Coronary artery (tissue), 2 donors: ENCODE data around the gene FYN.

Experiments used
- DNase-seq: peaks from one replicate; pipeline ENCODE4 v3.0.0-alpha.2; 2017; ENCODE audit warnings: low spot score
- H3K27ac ChIP-seq, 2 donors: fragments of 200-600 bp; sonication (generic); one replicate each; pipeline ENCODE4 v1.5.1; 2016 to 2019
- H3K4me3 ChIP-seq: fragments of 200-600 bp; sonication (generic); 2 replicates; pipeline ENCODE4 v1.5.1; 2016; ENCODE audit warnings: mild to moderate bottlenecking, moderate library complexity
- CTCF ChIP-seq: fragments of 200-600 bp; sonication (generic); IDR thresholded peaks from one replicate; pipeline ENCODE4 v1.5.1; 2019; ENCODE audit warnings: antibody characterized with exemption

FYN gene

GRCh38 chr6:111810294-111811131, 62.7 kb downstream of the FYN start:
- no peak for DNase-seq
- no peak overlapping the region for H3K27ac ChIP-seq
- no peak for TF ChIP-seq CTCF
- no peak overlapping the region for H3K4me3 ChIP-seq

- Histone ChIP-seq H3K27ac (no peak overlapping the region), H3K4me3 (no peak overlapping the region)
- no peak for DNase-seq
- no peak for TF ChIP-seq CTCF
These were observed 63.5 kb downstream of the FYN start for GRCh38 chr6:111809766-111810165.

- no peak for DNase-seq
- no peak overlapping the region for H3K4me3 ChIP-seq
- H3K27ac ChIP-seq = no peak overlapping the region
- no peak for TF ChIP-seq CTCF
These were observed 64.0 kb downstream of the FYN start for GRCh38 chr6:111809264-111809663.

- no peak for TF ChIP-seq CTCF
- Histone ChIP-seq H3K27ac (no peak overlapping the region), H3K4me3 (no peak overlapping the region)
- DNase-seq = no peak
These were observed 64.8 kb downstream of the FYN start for GRCh38 chr6:111808493-111808892.

GRCh38 chr6:111806561-111807497, 66.4 kb downstream of the FYN start:
- no peak for TF ChIP-seq CTCF
- Histone ChIP-seq H3K27ac (no peak overlapping the region), H3K4me3 (no peak overlapping the region)
- DNase-seq = no peak

GRCh38 chr6:111806165-111806547, 67.1 kb downstream of the FYN start:
- Histone ChIP-seq H3K27ac (no peak overlapping the region), H3K4me3 (no peak overlapping the region)
- TF ChIP-seq CTCF = no peak
- DNase-seq = no peak
